NK-92 (cell line): ENCODE data around the gene KIF6.
"Not testable (repeated sequence)": the region's sequence is repeated elsewhere in the genome, so short reads cannot be mapped to it uniquely, and the experiment has no call there.

ENCODE experiments used
- DNase-seq: peaks from one replicate; lab custom pipeline; 2025; ENCODE audit not compliant: unreplicated experiment; lab: John Stamatoyannopoulos, UW

The KIF6 gene

DNA sequence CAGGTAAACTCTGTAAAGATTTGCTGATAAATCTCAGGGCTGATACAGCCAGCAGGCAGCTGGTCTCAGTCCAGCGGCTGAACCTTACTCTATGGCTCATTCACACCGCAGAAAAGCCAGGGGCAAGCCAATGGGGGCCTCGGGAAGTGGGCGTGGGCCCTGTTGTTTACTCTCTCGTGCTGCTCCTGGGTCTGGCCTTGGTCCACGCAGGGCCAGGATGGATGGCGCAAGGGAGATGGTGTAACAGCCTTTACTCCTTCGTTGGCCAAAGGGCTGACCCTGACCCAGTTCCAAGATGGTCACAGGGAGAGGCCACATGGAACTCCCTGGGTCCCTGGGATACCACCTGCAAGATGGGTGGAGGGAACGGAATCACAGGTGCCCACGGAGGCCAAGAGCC lies 427.1 kb downstream of the KIF6 start:
- no peak for DNase-seq

DNA sequence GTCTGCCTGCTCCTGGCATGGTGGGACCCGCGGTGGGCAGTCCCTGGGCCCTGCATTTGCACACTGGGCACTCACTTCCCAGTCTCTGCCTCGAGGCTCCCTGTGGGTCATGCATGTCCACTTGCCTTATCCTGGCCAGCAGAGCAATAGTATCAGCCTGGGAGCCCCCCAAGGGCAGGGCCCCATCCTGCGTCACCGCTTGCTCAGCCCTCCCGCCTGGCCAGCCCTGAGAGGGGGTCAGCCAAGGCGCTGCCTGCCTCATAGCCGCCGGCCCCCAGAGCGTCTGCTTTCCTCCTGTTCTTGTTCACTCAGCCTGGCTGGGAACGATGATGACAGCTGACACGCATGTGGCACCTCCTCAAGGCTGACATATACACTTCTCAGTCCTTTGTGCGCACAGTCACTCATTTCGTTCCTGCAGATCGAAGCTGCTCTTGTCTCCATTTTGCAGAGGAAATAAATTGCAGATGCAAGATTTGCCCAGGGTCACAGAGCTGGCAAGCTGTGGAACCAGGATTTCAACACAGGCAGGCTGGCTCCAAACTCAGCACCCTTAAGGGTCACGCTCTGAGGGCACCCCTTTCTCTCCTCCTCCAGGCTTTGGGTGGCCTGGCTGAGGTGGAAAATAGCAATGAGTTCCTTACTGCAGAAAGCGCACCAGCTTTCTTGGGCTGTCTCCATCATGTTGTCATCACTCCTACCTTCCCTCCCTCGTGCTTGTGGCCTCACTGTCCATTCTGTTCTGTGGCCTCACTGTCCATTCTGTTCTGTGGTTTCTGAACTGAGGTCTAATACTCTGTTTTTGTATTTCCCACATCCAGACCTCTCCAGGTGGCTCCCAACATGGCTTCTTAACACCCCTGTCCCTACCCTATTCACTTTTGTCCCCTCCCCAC lies 428.2 kb downstream of the KIF6 start:
- no peak for DNase-seq

DNA sequence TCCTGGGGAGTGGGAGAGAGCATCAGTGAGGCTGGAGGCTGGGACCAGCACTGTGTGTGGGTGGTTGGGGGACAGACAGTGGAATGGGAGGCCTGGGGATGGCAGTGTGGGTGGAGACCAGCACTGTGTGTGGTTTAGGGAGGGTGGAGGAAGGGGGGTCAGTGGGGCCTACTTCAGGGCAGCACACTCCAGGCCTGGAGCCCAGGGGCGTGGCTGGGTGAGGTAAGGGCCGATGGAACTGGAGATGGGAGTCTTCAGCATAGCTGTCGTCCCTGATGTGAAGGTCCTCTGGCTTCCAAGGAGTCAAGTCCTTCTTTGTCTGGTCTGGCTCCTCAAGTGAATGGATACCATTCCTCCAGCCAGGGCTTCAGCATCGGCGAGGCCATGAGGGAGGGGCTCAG lies 429.6 kb downstream of the KIF6 start:
- no peak for DNase-seq

DNA sequence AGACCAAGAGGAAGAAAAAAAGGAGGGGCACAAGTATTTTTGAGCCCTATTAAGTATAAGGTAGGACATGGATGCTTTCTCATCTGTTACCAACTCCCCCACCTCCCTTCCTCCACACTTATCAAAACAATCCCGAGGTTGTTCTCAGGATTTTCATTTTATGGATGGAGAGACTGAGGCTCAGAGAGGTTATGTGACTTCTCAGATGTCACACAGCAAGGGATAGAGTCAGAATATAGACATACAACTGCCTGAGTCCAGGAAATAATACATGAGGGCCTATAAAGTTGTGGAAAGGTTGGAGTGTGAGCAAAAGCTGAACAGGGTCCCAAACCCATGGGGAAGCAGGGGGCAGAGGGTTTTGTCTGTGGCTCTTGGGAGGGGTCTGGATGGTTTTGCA lies 430.3 kb downstream of the KIF6 start:
- no peak for DNase-seq

DNA sequence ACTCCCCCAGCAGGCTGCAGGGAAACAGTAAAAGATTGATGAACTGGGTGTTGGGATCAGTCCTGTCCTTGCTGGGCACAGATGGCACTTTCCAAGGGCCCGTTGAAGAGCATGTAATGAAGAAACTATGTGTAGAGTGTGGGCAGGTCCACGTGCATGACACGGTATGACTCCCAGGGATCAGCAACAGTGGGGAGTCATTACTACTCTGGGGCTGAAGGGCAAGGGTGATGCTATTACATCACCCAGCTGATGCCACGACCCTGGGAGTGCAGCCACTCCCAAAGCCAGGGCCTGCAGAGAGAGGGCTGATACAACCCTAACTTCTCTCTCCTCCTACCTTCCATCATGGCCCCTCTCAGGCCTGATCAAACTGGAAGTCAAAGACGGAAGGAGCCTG lies 431.1 kb downstream of the KIF6 start:
- DNase-seq: no peak

DNA sequence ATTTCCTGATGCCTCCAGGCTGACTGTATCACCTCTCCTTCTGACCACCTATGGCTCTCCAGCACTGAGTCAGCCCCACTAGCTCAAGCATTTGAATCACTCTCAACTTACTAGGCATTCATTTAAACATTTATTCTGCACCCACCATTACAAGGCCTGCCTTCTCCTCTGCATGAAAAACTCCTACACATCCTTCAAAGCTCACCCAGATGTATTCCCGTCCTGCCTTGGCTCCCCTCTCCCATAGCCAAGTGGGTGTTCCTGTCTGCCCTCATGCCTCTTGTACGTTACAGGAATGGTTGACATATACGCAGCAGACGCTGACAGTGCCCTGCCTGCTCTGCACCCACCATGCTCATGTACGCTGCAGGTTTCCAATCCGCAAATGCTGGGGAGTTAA lies 432.6 kb downstream of the KIF6 start:
- no peak for DNase-seq

DNA sequence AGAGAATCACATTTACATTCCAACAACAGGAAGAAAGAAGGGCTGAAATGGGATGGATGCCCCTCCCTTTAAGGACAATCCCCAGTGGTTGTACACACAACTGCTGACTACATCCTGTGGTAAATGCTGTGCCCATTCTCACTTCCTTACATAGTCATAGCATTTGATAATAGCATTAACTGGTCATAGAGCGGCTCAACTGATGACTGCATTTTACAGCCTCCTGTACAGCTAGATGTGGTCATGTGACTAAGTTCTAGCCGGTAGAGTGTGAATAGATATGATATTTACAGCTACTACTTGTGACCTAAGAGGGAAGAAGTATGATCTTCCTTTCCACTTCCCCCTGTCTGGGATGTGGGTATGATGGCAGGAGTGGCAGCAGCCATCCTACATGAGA lies 435.7 kb downstream of the KIF6 start:
- no peak for DNase-seq

DNA sequence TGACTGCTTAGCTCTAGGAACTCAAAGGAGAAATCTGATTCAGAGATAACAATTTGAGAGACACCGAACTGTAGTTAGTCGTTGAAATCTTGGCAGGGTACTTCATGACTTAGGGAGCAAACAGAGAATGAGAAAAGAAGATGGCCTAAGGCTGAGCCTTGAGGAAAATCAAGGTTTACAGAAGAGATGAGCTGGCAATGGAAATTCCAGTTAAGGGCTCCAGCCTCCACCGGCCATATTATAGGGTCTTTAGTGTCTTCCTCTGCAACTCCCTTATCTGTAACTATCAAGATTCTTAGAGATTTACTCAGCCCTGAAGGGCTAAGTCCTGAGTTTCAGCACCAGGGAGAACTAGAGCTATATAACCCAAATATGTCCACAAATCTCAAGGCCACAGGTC lies 437.6 kb downstream of the KIF6 start:
- DNase-seq: no peak

DNA sequence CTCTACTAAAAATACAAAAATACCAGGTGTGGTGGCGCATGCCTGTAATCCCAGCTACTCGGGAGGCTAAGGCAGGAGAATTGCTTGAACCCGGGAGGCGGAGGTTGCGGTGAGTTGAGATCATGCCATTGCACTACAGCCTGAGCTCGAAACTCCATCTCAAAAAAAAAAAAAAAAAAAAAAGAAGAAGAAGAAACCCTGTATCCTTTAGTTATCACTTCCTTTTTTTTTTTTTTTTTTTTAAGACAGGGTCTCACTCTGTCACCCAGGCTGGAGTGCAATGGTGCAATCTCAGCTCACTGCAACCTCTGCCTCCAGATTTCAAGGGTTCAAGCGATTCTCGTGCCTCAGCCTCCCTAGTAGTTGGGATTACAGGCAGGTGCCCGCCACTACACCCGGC lies 438.6 kb downstream of the KIF6 start:
- DNase-seq: not testable (repeated sequence)

DNA sequence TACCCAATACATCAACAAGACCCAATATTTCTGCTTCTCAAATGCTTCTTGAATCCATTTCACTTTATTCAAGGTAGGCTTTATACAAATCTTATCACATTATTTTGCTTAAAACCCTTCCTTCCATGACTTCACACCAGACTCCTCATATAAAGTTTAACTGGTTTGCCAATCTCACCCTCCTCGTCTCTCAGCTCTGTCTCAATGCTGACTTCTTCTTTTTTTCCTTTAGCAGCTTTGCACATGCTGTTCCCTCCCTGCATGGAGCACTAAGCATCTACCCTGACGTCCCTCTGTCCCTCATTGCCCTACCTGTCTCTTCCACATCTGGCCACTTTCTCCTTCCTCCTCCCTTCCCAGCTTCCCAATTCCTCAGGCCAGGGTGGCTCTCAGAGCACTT lies 442.4 kb downstream of the KIF6 start:
- no peak for DNase-seq

DNA sequence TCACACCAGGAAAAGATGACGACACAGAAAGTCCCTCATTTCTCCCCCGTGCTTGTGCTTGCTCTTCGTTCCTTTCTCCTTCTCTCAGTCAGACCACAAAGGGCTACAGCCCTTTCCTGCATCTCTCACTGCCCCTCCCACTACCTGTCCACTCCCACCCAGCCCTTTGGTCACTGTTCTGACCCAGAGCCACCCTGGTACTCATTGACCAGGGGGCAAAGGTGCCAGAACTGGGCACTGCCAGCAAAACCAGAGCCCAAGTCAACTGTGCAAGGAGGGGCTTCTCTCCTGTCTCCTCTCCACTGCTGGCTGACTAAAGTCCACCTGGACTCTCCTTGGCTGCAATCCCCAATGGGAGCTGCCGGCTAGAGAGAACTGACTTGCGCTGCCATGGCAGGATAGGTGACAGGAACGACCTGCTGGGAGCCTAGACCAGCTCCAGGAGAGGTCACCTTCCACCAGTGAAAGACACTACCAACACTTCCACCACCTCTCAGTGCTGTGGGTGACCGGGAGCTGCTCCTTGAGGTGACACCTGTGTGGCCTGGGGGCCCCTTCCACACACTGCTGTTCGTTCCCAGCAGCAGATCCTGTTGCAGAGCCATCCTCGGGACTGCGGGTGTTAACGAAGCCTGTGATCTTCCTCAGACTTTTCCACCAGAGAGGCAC lies 443.8 kb downstream of the KIF6 start:
- no peak for DNase-seq

DNA sequence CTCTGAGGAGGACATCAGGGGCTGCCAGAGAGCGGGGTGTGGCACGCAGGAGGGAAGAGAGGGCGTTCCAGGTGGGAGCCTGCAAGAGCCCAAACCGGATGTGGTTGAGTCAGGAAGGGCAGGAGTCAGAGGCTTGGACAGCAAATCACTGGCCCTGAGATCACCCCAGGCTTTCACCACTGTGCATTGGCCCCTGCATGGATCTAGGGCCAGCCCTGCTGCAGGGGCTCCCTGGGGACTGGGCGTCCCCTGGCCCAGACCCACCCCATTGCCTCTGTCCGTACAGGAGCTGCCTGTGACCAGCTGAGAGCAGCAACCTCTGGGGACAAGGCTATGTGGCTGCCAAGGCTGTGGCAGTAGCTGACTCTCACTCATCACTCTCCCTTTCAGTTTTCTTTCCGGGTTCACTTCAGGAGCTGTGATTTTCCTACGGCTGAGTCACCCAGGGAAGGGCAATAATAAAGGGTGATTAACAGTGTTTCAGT lies 444.9 kb downstream of the KIF6 start:
- DNase-seq: no peak
